ENCODE data around the gene AKAP6. TPM values are rescaled to one million over a fixed set of nuclear protein-coding genes. Genes with fewer than 3 reads are reported as not detected.

The AKAP6 gene
- total RNA-seq, 4 donors from 2014 or later = 1.1 to 16.0 (median 6.0) TPM

- Histone ChIP-seq H3K27ac (no peak overlapping the region), H3K9me3 (no peaks in the 10 kb centered on the region), H3K36me3 (no peaks in the 10 kb centered on the region), H3K27me3 (no peaks in the 10 kb centered on the region), H3K4me3 (no peak overlapping the region), H3K4me1 (no peaks in the 10 kb centered on the region)
- intact Hi-C loops (cut with DNase I) = no loop called here
- TF ChIP-seq CTCF (IDR thresholded peaks at IDR 0.05) (no peak), POLR2A (IDR thresholded peaks at IDR 0.05) (no peak)
- 89 to 92% methylated on average over 2 of the region's 2 CpGs for WGBS, 2 donors
- DNase-seq = no peak
Observed at GRCh38 chr14:32692441-32692840, 363.3 kb downstream of the AKAP6 start.

- no peaks in the 10 kb centered on the region for H3K27me3 ChIP-seq
- WGBS, 2 donors = 58 to 64% methylated on average over 1 to 2 of the region's 3 CpGs
- intact Hi-C loops (cut with DNase I) = no loop called here
- DNase-seq = no peak
- no peaks in the 10 kb centered on the region for H3K9me3 ChIP-seq
- H3K27ac ChIP-seq = no peak overlapping the region
- H3K4me1 ChIP-seq = no peaks in the 10 kb centered on the region
- H3K36me3 ChIP-seq = no peaks in the 10 kb centered on the region
- H3K4me3 ChIP-seq = no peak overlapping the region
- TF ChIP-seq CTCF (IDR thresholded peaks at IDR 0.05) (no peak), POLR2A (IDR thresholded peaks at IDR 0.05) (no peak)
Observed at GRCh38 chr14:32693114-32693513, 364.0 kb downstream of the AKAP6 start.

GRCh38 chr14:32694795-32695449 is 365.8 kb downstream of the AKAP6 start:
- Histone ChIP-seq H3K27me3 (no peaks in the 10 kb centered on the region), H3K4me1 (no peaks in the 10 kb centered on the region), H3K36me3 (no peaks in the 10 kb centered on the region), H3K9me3 (no peaks in the 10 kb centered on the region), H3K27ac (no peak overlapping the region), H3K4me3 (no peak overlapping the region)
- 60 to 70% methylated on average over 3 of the region's 3 CpGs for WGBS, 2 donors
- intact Hi-C loops (cut with DNase I) = no loop called here
- TF ChIP-seq CTCF (IDR thresholded peaks at IDR 0.05) = no peak
- no peak for TF ChIP-seq POLR2A (IDR thresholded peaks at IDR 0.05)
- no peak for DNase-seq

- 79 to 92% methylated on average over 3 of the region's 3 CpGs for WGBS, 2 donors
- intact Hi-C loops (cut with DNase I) = no loop called here
- no peak overlapping the region for H3K27ac ChIP-seq
Observed at GRCh38 chr14:32696325-32697091, 367.4 kb downstream of the AKAP6 start.

More at GRCh38 chr14:32696325-32697091, 367.4 kb downstream of the AKAP6 start:
- no peaks in the 10 kb centered on the region for H3K4me1 ChIP-seq
- H3K9me3 ChIP-seq = no peaks in the 10 kb centered on the region
- no peak overlapping the region for H3K4me3 ChIP-seq
- no peaks in the 10 kb centered on the region for H3K36me3 ChIP-seq
- TF ChIP-seq CTCF (IDR thresholded peaks at IDR 0.05) (no peak), POLR2A (IDR thresholded peaks at IDR 0.05) (no peak)
- no peaks in the 10 kb centered on the region for H3K27me3 ChIP-seq
- no peak for DNase-seq
